AG04449 (cell line): ENCODE measurements around the gene RAB29.
"Not testable (repeated sequence)": the region's sequence is repeated elsewhere in the genome, so short reads cannot be mapped to it uniquely, and the experiment has no call there.

ENCODE experiments used
- CTCF ChIA-PET: fragments of 350-600 bp; formaldehyde crosslinking; extraction: SDS; loops from one replicate; lab custom pipeline; 2021; ENCODE audit warnings: antibody characterized with exemption; lab: Yijun Ruan, JAX
- POLR2A ChIA-PET: fragments of 400-600, 350-600 bp; formaldehyde crosslinking; extraction: SDS; loops from one replicate; lab custom pipeline; 2020; ENCODE audit warnings: antibody characterized with exemption, inconsistent platforms; lab: Yijun Ruan, JAX
- DNase-seq: peaks from one replicate; pipeline ENCODE4 v3.0.0-alpha.2; 2010; ENCODE audit warnings: low read depth, low spot score
- H3K4me3 ChIP-seq: 2 replicates; pipeline ENCODE4 v1.5.1; 2011; ENCODE audit warnings: low read depth, mild to moderate bottlenecking, control low read depth, low read length
- TF ChIP-seq, protein P1 (sequence below): IDR thresholded peaks from one replicate; pipeline ENCODE4 v1.5.1; 2011; ENCODE audit warnings: mild to moderate bottlenecking, moderate library complexity, low read length, control low read depth, inconsistent platforms; ENCODE audit not compliant: insufficient read depth; ENCODE audit errors: missing control alignments

The RAB29 gene

DNA sequence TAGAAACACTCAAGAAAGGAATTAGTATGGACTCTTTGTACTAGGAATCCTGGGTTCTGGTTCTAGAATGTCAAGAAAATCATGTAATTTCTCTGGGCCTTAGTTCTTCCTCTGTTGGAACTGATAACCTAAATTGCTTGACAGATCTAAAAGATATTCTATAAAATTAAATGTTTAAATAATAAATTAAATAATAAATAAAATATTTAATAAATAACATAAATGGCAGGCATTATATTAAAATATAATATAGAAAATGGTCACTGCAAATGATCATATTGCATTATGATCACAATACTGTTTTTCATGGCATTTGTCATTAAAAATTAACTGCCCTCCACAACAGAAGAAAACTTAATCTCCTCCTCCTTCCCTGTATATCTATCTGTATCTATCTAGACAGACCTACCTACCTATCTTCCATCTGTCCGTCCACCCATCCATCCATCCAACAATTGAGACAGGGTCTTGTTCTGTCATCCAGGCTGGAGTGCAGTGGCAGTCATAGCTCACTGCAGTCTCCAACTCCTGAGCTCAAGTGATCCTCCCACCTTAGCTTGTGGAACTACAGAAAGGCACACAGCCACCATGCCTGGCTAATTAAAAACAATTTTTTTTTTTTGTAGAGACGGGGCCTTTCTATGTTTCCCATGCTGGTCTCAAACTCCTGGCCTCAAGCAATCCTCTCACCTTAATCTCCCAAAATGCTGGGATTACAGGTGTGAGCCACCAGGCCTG is 41.7 kb downstream of the RAB29 start:
- CTCF ChIA-PET, result interaction anchor here (0.6 to 25.6 kb wide), 4 partner anchors 16 to 386 kb away, joined by 3 to 362 read pairs (median 4); no protein-coding TSS in a partner anchor
- DNase-seq, result no peak
- no peak overlapping the region for H3K4me3 ChIP-seq
- POLR2A ChIA-PET, result no interaction called here
- TF ChIP-seq, protein P1, sequence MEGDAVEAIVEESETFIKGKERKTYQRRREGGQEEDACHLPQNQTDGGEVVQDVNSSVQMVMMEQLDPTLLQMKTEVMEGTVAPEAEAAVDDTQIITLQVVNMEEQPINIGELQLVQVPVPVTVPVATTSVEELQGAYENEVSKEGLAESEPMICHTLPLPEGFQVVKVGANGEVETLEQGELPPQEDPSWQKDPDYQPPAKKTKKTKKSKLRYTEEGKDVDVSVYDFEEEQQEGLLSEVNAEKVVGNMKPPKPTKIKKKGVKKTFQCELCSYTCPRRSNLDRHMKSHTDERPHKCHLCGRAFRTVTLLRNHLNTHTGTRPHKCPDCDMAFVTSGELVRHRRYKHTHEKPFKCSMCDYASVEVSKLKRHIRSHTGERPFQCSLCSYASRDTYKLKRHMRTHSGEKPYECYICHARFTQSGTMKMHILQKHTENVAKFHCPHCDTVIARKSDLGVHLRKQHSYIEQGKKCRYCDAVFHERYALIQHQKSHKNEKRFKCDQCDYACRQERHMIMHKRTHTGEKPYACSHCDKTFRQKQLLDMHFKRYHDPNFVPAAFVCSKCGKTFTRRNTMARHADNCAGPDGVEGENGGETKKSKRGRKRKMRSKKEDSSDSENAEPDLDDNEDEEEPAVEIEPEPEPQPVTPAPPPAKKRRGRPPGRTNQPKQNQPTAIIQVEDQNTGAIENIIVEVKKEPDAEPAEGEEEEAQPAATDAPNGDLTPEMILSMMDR, result no peak

DNA sequence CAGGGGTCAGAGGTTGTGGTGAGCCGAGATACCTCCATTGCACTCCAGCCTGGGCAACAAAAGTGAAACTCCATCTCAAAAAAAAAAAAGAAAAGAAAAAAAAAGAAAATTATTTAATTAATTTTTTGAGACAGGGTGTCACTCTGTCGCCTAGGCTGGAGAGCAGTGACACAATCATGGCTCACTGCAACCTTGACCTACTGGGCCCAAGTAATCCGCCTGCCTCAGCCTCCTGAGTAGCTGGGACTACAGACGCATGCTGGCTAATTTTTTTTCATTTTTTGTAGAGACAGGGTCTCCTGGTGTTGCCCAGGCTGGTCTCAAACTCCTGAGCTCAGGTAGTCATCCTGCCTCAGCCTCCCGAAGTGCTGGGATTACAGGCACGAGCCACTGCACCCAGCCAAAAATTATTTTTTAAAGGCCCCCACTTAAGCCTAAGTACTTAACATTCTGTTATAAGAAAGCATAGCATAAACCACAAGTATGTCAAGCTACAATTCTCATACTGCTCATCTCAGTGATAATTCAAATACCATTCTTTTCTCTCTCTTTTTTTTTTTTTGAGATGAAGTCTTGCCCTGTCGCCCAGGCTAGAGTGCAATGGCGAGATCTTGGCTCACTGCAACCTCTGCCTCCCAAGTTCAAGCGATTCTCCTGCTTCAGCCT is 45.2 kb downstream of the RAB29 start:
- TF ChIP-seq, protein P1, result no peak
- CTCF ChIA-PET, result interaction anchor here (1.2 to 25.6 kb wide), 5 partner anchors 9 to 247 kb away, joined by 3 to 362 read pairs (median 8); no protein-coding TSS in a partner anchor
- POLR2A ChIA-PET, result no interaction called here
- H3K4me3 ChIP-seq, result no peak overlapping the region
- DNase-seq, result no peak

DNA sequence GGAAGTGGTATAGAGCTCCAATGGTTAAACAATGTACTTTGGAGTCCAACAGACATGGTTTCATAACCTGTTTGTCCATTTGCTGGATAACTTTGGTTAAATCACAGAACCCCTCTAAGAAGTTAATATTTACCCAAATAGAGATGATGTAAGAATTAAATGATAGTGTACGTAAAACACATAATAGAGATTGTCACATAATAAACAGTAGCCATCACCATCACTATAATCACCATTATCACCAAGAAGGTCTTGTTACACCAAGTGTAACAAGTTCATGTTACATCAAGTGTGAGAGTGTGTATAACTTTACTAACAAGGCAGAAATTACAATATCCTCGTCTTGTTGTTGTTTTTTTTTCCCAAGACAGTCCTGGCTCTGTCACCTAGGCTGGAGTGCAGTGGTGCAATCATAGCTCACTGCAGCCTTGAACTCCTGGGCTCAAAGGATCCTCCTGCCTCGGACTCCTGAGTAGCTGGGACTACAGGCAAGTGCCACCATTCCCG is 48.6 kb downstream of the RAB29 start:
- POLR2A ChIA-PET, result no interaction called here
- no peak for DNase-seq
- CTCF ChIA-PET, result interaction anchor here (1.5 to 25.6 kb wide), 5 partner anchors 13 to 135 kb away, joined by 3 to 362 read pairs (median 5); no protein-coding TSS in a partner anchor

DNA sequence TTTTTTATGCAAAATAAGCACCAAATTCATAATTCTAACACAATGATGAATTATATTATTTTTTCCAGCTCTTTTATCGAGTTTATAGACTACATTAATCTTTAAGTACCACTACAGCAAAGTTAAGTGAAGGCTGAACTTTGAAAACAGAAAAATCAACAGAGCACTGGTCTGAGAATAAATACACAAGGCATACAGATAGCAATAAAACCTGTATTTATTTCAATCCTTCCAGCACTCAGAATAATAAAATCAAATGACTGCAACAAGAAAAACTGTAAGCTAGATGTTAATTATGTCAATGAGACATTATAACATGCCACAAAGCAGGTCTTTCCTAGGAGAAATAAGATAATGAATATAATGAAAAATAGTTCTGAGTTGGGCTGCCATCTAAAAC is 49.8 kb downstream of the RAB29 start:
- no peak overlapping the region for H3K4me3 ChIP-seq
- no peak for DNase-seq
- TF ChIP-seq, protein P1, result no peak
- CTCF ChIA-PET, result interaction anchor here (0.6 to 25.6 kb wide), 4 partner anchors 14 to 258 kb away, joined by 3 to 362 read pairs (median 10); no protein-coding TSS in a partner anchor
- POLR2A ChIA-PET, result no interaction called here

More for the DNA sequence above, 48.6 kb downstream of the RAB29 start:
- TF ChIP-seq, protein P1, result no peak
- no peak overlapping the region for H3K4me3 ChIP-seq

DNA sequence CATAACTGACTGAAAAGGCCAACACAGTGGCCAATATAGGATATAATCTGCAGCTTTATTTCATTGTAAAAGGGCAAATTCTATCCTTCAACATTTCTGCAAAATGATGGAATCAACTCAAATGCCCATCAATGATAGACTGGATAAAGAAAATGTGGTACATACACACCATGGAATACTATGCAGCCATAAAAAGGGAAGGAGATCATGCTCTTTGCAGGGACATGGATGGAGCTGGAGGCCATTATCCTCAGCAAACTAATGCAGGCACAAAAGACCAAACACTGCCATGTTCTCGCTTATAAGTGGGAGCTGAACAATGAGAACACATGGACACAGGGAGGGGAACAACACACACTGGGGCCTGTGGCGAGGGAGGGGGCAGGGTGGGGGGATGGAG is 54.5 kb downstream of the RAB29 start:
- H3K4me3 ChIP-seq, POLR2A ChIA-PET, DNase-seq: not testable (repeated sequence)
- CTCF ChIA-PET, result interaction anchor here (3.6 to 25.6 kb wide), 2 partner anchors 10 to 62 kb away, joined by 19 to 362 read pairs; no protein-coding TSS in a partner anchor

DNA sequence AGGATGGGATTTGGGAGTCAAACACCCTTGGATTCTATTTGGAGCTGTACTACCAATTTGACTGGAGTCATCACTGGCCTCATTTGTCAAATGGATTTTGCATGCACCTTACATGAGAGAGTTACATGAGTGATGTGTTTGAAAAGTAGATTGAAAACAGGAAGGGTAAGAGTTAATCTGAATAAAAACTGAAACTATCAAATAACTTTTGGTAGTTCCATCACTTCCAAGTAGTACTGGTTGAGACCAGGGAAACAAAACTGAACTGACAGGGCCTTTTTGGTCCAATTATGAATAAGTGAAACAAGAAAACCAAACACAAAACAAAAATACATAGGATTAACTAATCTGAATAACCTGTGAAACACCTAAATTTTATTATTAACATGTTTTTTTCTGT is 55.5 kb downstream of the RAB29 start:
- CTCF ChIA-PET, result interaction anchor here (3.6 to 25.6 kb wide), 2 partner anchors 9 to 61 kb away, joined by 19 to 362 read pairs; no protein-coding TSS in a partner anchor

More for the DNA sequence above, 55.5 kb downstream of the RAB29 start:
- POLR2A ChIA-PET, result no interaction called here
- TF ChIP-seq, protein P1, result no peak
- H3K4me3 ChIP-seq, result no peak overlapping the region
- DNase-seq, result no peak
